Raji (cell line): Measurements from ENCODE around the gene BLOC1S4.

Experiments used
- POLR2A ChIP-seq: IDR thresholded peaks from 2 replicates; pipeline ENCODE4 v1.6.1; 2011; ENCODE audit warnings: low read depth, low read length, control low read depth; ENCODE audit not compliant: insufficient read depth

BLOC1S4 gene

GRCh38 chr4:6758728-6759127 is 42.8 kb downstream of the BLOC1S4 start:
- TF ChIP-seq POLR2A: no peak

- TF ChIP-seq POLR2A: no peak
Measured at GRCh38 chr4:6760865-6761264, 44.9 kb downstream of the BLOC1S4 start.

- TF ChIP-seq POLR2A: no peak
Measured at GRCh38 chr4:6761649-6762615, 46.0 kb downstream of the BLOC1S4 start.

GRCh38 chr4:6763330-6763851 is 47.4 kb downstream of the BLOC1S4 start:
- no peak for TF ChIP-seq POLR2A

- no peak for TF ChIP-seq POLR2A
Measured at GRCh38 chr4:6764976-6765620, 49.1 kb downstream of the BLOC1S4 start.

- TF ChIP-seq POLR2A: no peak
Measured at GRCh38 chr4:6765703-6766102, 49.7 kb downstream of the BLOC1S4 start.
